ENCODE results near the gene ATXN1. TPM values are rescaled to one million over a fixed set of nuclear protein-coding genes. Genes with fewer than 3 reads are reported as not detected.
"Not testable (repeated sequence)": the region's sequence is repeated elsewhere in the genome, so short reads cannot be mapped to it uniquely, and the experiment has no call there.

The ATXN1 gene
- total RNA-seq, 2 donors from 2014 or later: 121 to 135 TPM

- not testable (repeated sequence) for H3K27ac Mint-ChIP-seq; H3K9me3 ChIP-seq (ENCODE audit: control insufficient read depth, low read length, poor library complexity, severe bottlenecking); H3K4me1 Mint-ChIP-seq; H3K36me3 Mint-ChIP-seq (ENCODE audit: low read depth); DNase-seq; H3K4me3 Mint-ChIP-seq; ATAC-seq; H3K27me3 Mint-ChIP-seq
These were observed 147.8 kb downstream of the ATXN1 start for GRCh38 chr6:16613504-16613903.

- H3K4me3 Mint-ChIP-seq: no peak overlapping the region
These were observed 152.8 kb downstream of the ATXN1 start for GRCh38 chr6:16608444-16608843.

GRCh38 chr6:16602035-16602434, 159.2 kb downstream of the ATXN1 start:
- peaks cover 30% of the 10 kb centered on the region for H3K4me1 Mint-ChIP-seq
- no peak overlapping the region for H3K27ac Mint-ChIP-seq
- DNase-seq: no peak
- H3K9me3 ChIP-seq (ENCODE audit: control insufficient read depth, low read length, poor library complexity, severe bottlenecking): no peaks in the 10 kb centered on the region
- H3K4me3 Mint-ChIP-seq: no peak overlapping the region
- ATAC-seq: no peak
- H3K27me3 Mint-ChIP-seq: no peaks in the 10 kb centered on the region
- H3K36me3 Mint-ChIP-seq (ENCODE audit: low read depth): peaks cover 4% of the 10 kb centered on the region

More at GRCh38 chr6:16608444-16608843, 152.8 kb downstream of the ATXN1 start:
- DNase-seq (no peak), ATAC-seq (no peak)
- Mint-ChIP-seq H3K36me3 (ENCODE audit: low read depth) (peaks cover 2% of the 10 kb centered on the region), H3K4me1 (peaks cover 10% of the 10 kb centered on the region), H3K27me3 (no peaks in the 10 kb centered on the region), H3K27ac (no peak overlapping the region)
- no peaks in the 10 kb centered on the region for H3K9me3 ChIP-seq (ENCODE audit: control insufficient read depth, low read length, poor library complexity, severe bottlenecking)

DNA sequence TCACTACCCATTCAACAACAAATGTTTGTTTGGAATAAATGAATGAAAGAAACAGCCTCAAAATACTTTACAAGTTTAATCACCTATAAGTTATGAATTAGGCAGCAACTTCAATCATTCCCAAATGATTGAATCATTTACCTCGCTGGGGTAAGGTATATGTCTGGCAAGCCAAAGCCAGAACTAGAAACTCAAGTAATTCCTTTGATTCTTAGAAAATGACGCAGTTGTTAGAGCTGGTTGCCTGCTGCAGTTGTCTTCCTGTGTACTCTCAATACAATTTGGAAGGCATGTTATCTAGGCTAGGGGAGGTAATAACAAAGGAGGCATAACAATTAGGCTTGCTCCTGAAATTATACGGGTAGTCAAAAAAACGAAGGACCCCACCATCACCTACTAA, 160.6 kb downstream of the ATXN1 start:
- Mint-ChIP-seq H3K4me1 (peaks cover 32% of the 10 kb centered on the region), H3K36me3 (ENCODE audit: low read depth) (peaks cover 7% of the 10 kb centered on the region), H3K27ac (no peak overlapping the region), H3K4me3 (no peak overlapping the region), H3K27me3 (no peaks in the 10 kb centered on the region)
- H3K9me3 ChIP-seq (ENCODE audit: control insufficient read depth, low read length, poor library complexity, severe bottlenecking): no peaks in the 10 kb centered on the region
- DNase-seq: no peak
- ATAC-seq: no peak

GRCh38 chr6:16600026-16600425, 161.2 kb downstream of the ATXN1 start:
- H3K9me3 ChIP-seq (ENCODE audit: control insufficient read depth, low read length, poor library complexity, severe bottlenecking): no peaks in the 10 kb centered on the region
- no peak for ATAC-seq
- Mint-ChIP-seq H3K27me3 (no peaks in the 10 kb centered on the region), H3K27ac (no peak overlapping the region), H3K4me1 (peaks cover 28% of the 10 kb centered on the region), H3K36me3 (ENCODE audit: low read depth) (peaks cover 7% of the 10 kb centered on the region), H3K4me3 (no peak overlapping the region)
- DNase-seq: no peak

- Mint-ChIP-seq H3K36me3 (ENCODE audit: low read depth) (peaks cover 3% of the 10 kb centered on the region), H3K27ac (no peak overlapping the region), H3K27me3 (no peaks in the 10 kb centered on the region), H3K4me3 (no peak overlapping the region), H3K4me1 (peaks cover 23% of the 10 kb centered on the region)
- H3K9me3 ChIP-seq (ENCODE audit: control insufficient read depth, low read length, poor library complexity, severe bottlenecking): no peaks in the 10 kb centered on the region
- DNase-seq (no peak), ATAC-seq (no peak)
These were observed 164.5 kb downstream of the ATXN1 start for GRCh38 chr6:16596616-16597331.

DNA sequence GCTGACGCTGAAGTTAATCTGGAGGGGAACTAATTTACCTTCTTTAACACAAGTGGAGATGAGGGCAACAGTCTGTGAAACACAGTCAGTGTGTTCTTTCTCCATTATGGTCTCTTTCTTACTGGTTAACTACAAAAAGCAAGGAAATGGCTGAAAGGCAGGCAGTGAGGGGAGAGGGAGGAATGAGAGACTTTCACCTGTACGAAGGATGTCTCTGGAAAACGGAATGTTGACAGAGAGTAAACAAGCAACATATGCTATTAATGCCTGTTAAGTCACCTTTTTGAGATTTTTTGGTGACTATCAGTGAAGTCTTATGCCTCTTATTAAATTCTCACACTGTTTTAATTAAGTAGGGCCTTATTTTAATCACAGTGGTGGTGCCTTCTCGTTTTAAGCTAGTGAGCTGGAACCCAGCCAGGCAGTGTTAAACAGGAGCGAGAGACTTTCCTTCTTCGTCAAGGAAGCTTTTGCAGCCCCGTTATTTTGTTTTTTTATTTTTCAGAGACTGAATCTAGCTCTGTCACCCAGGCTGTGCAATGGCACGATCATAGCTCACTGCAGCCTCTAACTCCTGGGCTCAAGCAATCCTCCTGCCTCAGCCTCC, 165.6 kb downstream of the ATXN1 start:
- no peak overlapping the region for H3K4me3 Mint-ChIP-seq
- DNase-seq (no peak), ATAC-seq (no peak)
- no peak overlapping the region for H3K27ac Mint-ChIP-seq
- H3K36me3 Mint-ChIP-seq (ENCODE audit: low read depth): peaks cover 3% of the 10 kb centered on the region
- H3K4me1 Mint-ChIP-seq: peaks cover 19% of the 10 kb centered on the region
- H3K9me3 ChIP-seq (ENCODE audit: control insufficient read depth, low read length, poor library complexity, severe bottlenecking): no peaks in the 10 kb centered on the region
- H3K27me3 Mint-ChIP-seq: no peaks in the 10 kb centered on the region

DNA sequence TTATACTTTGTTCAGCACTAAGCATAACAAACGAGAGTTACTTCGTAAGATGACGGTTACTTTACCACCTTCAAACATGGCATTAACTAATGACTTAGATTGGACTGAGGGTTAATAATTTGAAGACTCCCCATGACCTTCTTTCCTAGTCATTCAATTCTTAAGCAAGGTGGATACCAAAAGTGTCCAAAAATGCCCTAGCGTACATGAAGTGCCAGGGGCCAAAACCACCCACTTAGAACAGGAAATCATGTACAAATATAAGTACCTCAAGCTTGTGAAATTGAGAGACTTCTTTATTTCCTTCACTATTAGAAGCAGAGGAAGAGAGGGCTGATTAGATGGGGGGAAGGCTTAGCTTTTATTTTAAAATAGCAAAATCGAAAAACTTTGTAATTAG, 166.4 kb downstream of the ATXN1 start:
- H3K36me3 Mint-ChIP-seq (ENCODE audit: low read depth): peaks cover 3% of the 10 kb centered on the region
- H3K4me1 Mint-ChIP-seq: peaks cover 12% of the 10 kb centered on the region
- H3K4me3 Mint-ChIP-seq: no peak overlapping the region
- H3K9me3 ChIP-seq (ENCODE audit: control insufficient read depth, low read length, poor library complexity, severe bottlenecking): no peaks in the 10 kb centered on the region
- H3K27ac Mint-ChIP-seq: no peak overlapping the region
- ATAC-seq: no peak
- H3K27me3 Mint-ChIP-seq: no peaks in the 10 kb centered on the region
- no peak for DNase-seq

DNA sequence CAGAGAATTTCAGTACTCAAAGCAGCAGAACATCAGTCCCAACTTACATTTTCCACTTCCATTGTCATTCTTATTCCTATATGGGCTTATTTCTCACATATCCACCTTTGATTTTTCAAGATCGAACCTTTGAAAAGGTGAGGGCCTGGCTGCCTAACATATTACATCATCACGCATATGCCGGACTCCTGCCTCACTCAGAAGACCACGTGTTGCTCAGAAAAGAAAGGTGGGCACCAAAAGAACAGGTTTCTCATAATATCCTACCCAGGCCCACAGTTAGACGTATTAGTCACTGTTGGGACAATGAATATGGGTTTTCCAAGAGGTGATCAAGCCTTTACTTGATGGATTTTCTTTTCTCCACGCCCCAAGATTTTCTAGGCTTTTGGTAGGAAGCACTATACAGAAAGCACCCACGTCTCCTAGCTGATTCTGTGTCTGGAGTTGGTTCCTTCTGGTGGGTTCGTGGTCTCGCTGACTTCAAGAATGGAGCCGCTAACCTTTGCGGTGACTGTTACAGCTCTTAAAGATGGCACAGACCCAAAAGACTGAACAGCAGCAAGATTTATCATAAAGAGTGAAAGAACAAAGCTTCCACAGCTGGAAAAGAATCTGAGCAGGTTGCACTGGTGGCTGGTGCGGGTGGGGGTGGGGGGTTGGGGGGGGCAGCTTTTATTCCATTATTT, 168.9 kb downstream of the ATXN1 start:
- Mint-ChIP-seq H3K27me3 (no peaks in the 10 kb centered on the region), H3K4me3 (no peak overlapping the region), H3K27ac (peak overlapping the region; percentile 67), H3K36me3 (ENCODE audit: low read depth) (peaks cover 8% of the 10 kb centered on the region), H3K4me1 (peaks cover 19% of the 10 kb centered on the region)
- ATAC-seq (no peak), DNase-seq (no peak)
- H3K9me3 ChIP-seq (ENCODE audit: control insufficient read depth, low read length, poor library complexity, severe bottlenecking): no peaks in the 10 kb centered on the region

DNA sequence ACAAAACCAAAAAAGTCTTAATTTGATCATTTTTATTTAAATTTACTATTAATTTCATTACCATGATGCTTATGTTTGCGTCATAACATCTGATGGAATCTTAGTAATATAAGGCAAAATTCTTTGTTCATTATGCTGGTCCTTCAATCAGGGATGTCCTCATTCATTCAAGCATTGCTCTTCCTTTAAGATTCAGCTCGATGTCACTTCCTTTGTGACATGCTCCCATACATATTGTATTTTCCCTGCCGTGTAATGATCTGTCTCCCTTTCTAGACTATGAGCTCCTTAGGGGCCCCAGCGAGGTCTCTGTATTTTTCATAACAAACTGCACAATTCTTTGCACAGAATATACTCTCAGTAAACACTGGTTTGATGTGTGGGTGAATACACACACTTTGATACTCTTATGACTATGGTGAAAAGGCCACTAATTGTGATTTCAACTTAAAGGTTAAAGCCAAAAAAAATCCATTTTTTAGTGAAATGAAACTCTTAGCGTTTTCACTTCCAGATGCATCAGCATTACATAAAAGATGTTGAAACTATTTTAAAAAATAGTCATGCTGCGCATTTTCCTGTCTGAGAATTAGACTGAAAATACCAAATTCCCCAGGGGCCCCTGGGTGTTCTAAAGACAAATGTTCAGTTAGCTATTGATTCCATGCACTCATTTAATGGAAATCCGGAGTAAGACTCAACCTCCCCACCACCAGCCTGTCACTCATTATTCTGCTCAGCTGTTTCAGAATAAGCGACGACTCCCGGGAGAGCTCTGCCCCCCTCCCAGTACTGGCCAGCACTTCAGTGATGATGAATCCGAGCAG, 169.7 kb downstream of the ATXN1 start:
- H3K9me3 ChIP-seq (ENCODE audit: control insufficient read depth, low read length, poor library complexity, severe bottlenecking): no peaks in the 10 kb centered on the region
- Mint-ChIP-seq H3K36me3 (ENCODE audit: low read depth) (peaks cover 5% of the 10 kb centered on the region), H3K27me3 (no peaks in the 10 kb centered on the region), H3K4me1 (peaks cover 17% of the 10 kb centered on the region), H3K4me3 (no peak overlapping the region), H3K27ac (peak overlapping the region; percentile 67)
- DNase-seq (no peak), ATAC-seq (no peak)

GRCh38 chr6:16585805-16586204, 175.5 kb downstream of the ATXN1 start:
- Mint-ChIP-seq H3K27me3 (no peaks in the 10 kb centered on the region), H3K27ac (no peak overlapping the region), H3K4me3 (peak overlapping the region; percentile 34), H3K36me3 (ENCODE audit: low read depth) (peaks cover 6% of the 10 kb centered on the region), H3K4me1 (peaks cover 19% of the 10 kb centered on the region)
- no peak for ATAC-seq
- H3K9me3 ChIP-seq (ENCODE audit: control insufficient read depth, low read length, poor library complexity, severe bottlenecking): no peaks in the 10 kb centered on the region
- no peak for DNase-seq

DNA sequence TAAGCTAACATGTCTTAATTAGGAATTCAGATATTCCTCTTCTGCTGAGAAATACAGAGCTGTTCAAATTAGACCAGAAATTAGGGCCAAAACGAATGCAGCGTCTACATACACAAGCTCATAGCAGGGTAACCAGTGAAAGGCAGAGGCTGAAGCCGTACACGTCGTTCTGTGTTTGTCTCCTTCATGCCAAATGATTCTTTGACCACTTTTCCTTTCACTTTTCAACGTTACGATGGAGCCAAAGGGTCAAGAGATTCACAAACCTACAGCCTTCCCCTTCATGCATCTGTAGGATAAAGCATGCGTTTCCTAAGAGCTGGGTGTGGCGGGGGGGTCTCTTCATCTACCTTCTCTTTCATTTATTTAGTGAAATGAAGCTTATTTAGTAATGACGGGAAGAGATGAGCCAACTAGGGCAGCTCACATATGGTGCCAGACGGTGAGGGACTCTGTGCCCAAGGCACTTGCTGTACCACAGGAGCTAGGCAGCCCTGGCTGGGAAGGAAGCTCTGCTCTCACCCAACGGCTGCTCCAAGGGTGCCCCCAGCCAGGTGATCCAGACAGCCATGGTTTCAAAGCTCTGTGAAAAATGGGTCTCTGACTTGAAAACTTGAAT, 178.0 kb downstream of the ATXN1 start:
- Mint-ChIP-seq H3K36me3 (ENCODE audit: low read depth) (peaks cover 6% of the 10 kb centered on the region), H3K4me1 (peaks cover 14% of the 10 kb centered on the region), H3K27me3 (no peaks in the 10 kb centered on the region), H3K27ac (no peak overlapping the region), H3K4me3 (no peak overlapping the region)
- no peak for DNase-seq
- no peaks in the 10 kb centered on the region for H3K9me3 ChIP-seq (ENCODE audit: control insufficient read depth, low read length, poor library complexity, severe bottlenecking)
- no peak for ATAC-seq
